Liver (tissue), 9 donors: ENCODE results near the gene FOXI1. TPM values are rescaled to one million over a fixed set of nuclear protein-coding genes. Genes with fewer than 3 reads are reported as not detected.

Experiments used
- DNase-seq: peaks from one replicate; pipeline ENCODE4 v3.0.0-alpha.2; 2017; ENCODE audit warnings: low spot score
- H3K27ac ChIP-seq, 2 donors: one replicate each; pipeline ENCODE4 v1.7.0; 2013; ENCODE audit warnings: inconsistent platforms in 2 of 2, low read length in 2 of 2, control low read depth in 1 of 2, low read depth in 1 of 2, mild to moderate bottlenecking in 1 of 2
- H3K27me3 ChIP-seq, 4 donors: one replicate each; pipeline versions ENCODE4 v1.6.1 to v1.7.0; 2013; ENCODE audit warnings: low read length in 3 of 4, inconsistent platforms in 1 of 4, mild to moderate bottlenecking in 1 of 4, moderate library complexity in 1 of 4; ENCODE audit not compliant: control insufficient read depth in 4 of 4, insufficient read depth in 4 of 4
- H3K36me3 ChIP-seq, 4 donors: one replicate each; pipeline versions ENCODE4 v1.6.1 to v1.7.0; 2013; ENCODE audit warnings: low read length in 3 of 4, mild to moderate bottlenecking in 3 of 4, low read depth in 1 of 4, moderate library complexity in 1 of 4; ENCODE audit not compliant: control insufficient read depth in 4 of 4, insufficient read depth in 3 of 4
- H3K4me1 ChIP-seq, 4 donors: one replicate each; pipeline versions ENCODE4 v1.6.1 to v1.7.0; 2013; ENCODE audit warnings: low read length in 3 of 4, mild to moderate bottlenecking in 3 of 4, moderate library complexity in 1 of 4; ENCODE audit not compliant: control insufficient read depth in 4 of 4, insufficient read depth in 4 of 4
- H3K4me3 ChIP-seq, 3 donors: one replicate each; pipeline versions ENCODE4 v1.6.1 to v1.7.0; 2013; ENCODE audit warnings: low read length in 3 of 3, control low read depth in 1 of 3, low read depth in 1 of 3, mild to moderate bottlenecking in 1 of 3
- H3K9ac ChIP-seq, 2 donors: one replicate each; pipeline ENCODE4 v1.7.0; 2013; ENCODE audit warnings: low read length in 2 of 2, mild to moderate bottlenecking in 2 of 2, moderate library complexity in 2 of 2, control low read depth in 1 of 2, low read depth in 1 of 2
- H3K9me3 ChIP-seq, 4 donors: one replicate each; pipeline versions ENCODE4 v1.6.1 to v1.7.0; 2013; ENCODE audit warnings: low read length in 3 of 4; ENCODE audit not compliant: control insufficient read depth in 4 of 4
- ATF3 ChIP-seq: IDR thresholded peaks from 2 replicates; pipeline ENCODE4 v1.6.1; 2016; ENCODE audit warnings: antibody characterized with exemption
- CTCF ChIP-seq: fragments of 150-350 bp; IDR thresholded peaks from 2 replicates; pipeline ENCODE4 v1.5.1; 2017; ENCODE audit warnings: improper control_type of control experiment, low read depth, low read length; ENCODE audit not compliant: missing input control
- EGR1 ChIP-seq, 2 donors: IDR thresholded peaks; 2 replicates each; pipeline ENCODE4 v1.6.1; 2016 to 2018; ENCODE audit warnings: antibody characterized with exemption in 2 of 2, low read depth in 2 of 2
- FOXA1 ChIP-seq: IDR thresholded peaks from 2 replicates; pipeline ENCODE4 v1.6.1; 2016; ENCODE audit warnings: antibody characterized with exemption
- GABPA ChIP-seq, 2 donors: IDR thresholded peaks in 1 of 2; conservative IDR thresholded peaks in 1 of 2; 2 replicates each; pipeline ENCODE4 v1.6.1; 2016; ENCODE audit warnings: antibody characterized with exemption in 2 of 2, mild to moderate bottlenecking in 1 of 2, moderate library complexity in 1 of 2
- HNF4A ChIP-seq, 2 donors: conservative IDR thresholded peaks; 2 replicates each; pipeline ENCODE4 v1.6.1; 2016; ENCODE audit warnings: antibody characterized with exemption in 2 of 2, mild to moderate bottlenecking in 2 of 2
- HNF4G ChIP-seq: IDR thresholded peaks from 2 replicates; pipeline ENCODE4 v1.6.1; 2016; ENCODE audit warnings: antibody characterized with exemption
- JUND ChIP-seq, 2 donors: IDR thresholded peaks; 2 replicates each; pipeline ENCODE4 v1.6.1; 2016; ENCODE audit warnings: antibody characterized with exemption in 2 of 2
- MAX ChIP-seq: IDR thresholded peaks from 2 replicates; pipeline ENCODE4 v1.6.1; 2016; ENCODE audit warnings: antibody characterized with exemption
- NR2F2 ChIP-seq: IDR thresholded peaks from 2 replicates; pipeline ENCODE4 v1.6.1; 2016; ENCODE audit warnings: antibody characterized with exemption
- RAD21 ChIP-seq, 2 donors: IDR thresholded peaks; 2 replicates each; pipeline ENCODE4 v1.6.1; 2016; ENCODE audit warnings: antibody characterized with exemption in 2 of 2, mild to moderate bottlenecking in 2 of 2
- REST ChIP-seq: IDR thresholded peaks from 2 replicates; pipeline ENCODE4 v1.6.1; 2016; ENCODE audit warnings: antibody characterized with exemption, mild to moderate bottlenecking
- RXRA ChIP-seq, 2 donors: IDR thresholded peaks; 2 replicates each; pipeline ENCODE4 v1.6.1; 2017 to 2018; ENCODE audit warnings: antibody characterized with exemption in 2 of 2, mild to moderate bottlenecking in 1 of 2
- SP1 ChIP-seq: IDR thresholded peaks from 2 replicates; pipeline ENCODE4 v1.6.1; 2018; ENCODE audit warnings: antibody characterized with exemption, mild to moderate bottlenecking
- TAF1 ChIP-seq: conservative IDR thresholded peaks from 2 replicates; pipeline ENCODE4 v1.6.1; 2016; ENCODE audit warnings: antibody characterized with exemption, mild to moderate bottlenecking
- YY1 ChIP-seq: IDR thresholded peaks from 2 replicates; pipeline ENCODE4 v1.6.1; 2016; ENCODE audit warnings: antibody characterized with exemption, mild to moderate bottlenecking
- ZBTB33 ChIP-seq: IDR thresholded peaks from 2 replicates; pipeline ENCODE4 v1.6.1; 2016; ENCODE audit warnings: antibody characterized with exemption
- WGBS: extraction: QIAGEN DNeasy Blood & Tissue Kit; methylation state at CpG from one replicate; pipeline ENCODE4 v1.1.7; 2013; 5-methylcytosine and 5-hydroxymethylcytosine counted together
- polyA plus RNA-seq, 2 donors: library from polyadenylated mRNA; stranded (reverse) in 1 of 2; unstranded in 1 of 2; fragments of 200-250 nt in 1 of 2; fragments of >200 nt in 1 of 2; fragmentation: Nextera tagmentation in 1 of 2; extraction: Ambion mirVana in 1 of 2; gene quantifications; one replicate each; pipeline versions ENCODE4 v1.2.1 to v1.2.3, GENCODE V29; 2013 to 2015
- total RNA-seq, 2 donors: library from RNA; depleted of rRNA; stranded (reverse); fragments of >200 nt; gene quantifications; one replicate each; pipeline ENCODE4 v1.2.3, GENCODE V29; 2014
- donor health status: healthy.
- donor health status: healthy.
- donor health status: healthy.
- donor health status: healthy.
- donor health status: healthy.

FOXI1 gene
- total and polyA plus RNA-seq, 4 donors, result not detected

- TF ChIP-seq ATF3, result no peak
Measured at GRCh38 chr5:170080786-170081445, 24.8 kb upstream of the FOXI1 start (continued).

GRCh38 chr5:170081616-170082015 is 24.1 kb upstream of the FOXI1 start:
- H3K9me3 ChIP-seq, result peaks cover 0 to 3% (median 0%) of the 10 kb centered on the region in 4 donors
- DNase-seq, result no peak
- H3K4me1 ChIP-seq, result no peaks in the 10 kb centered on the region
- H3K9ac ChIP-seq, result no peak overlapping the region
- H3K27me3 ChIP-seq, result peaks cover 0 to under 1% (median 0%) of the 10 kb centered on the region in 4 donors
- TF ChIP-seq CTCF (no peak), EGR1 (IDR thresholded peaks at IDR 0.05; ENCODE audit: low read depth in 2 of 2) (no peak), REST (no peak), HNF4A (conservative IDR thresholded peaks at IDR 0.05) (no peak), RAD21 (IDR thresholded peaks at IDR 0.05) (no peak), RXRA (IDR thresholded peaks at IDR 0.05) (no peak), ZBTB33 (no peak), ATF3 (no peak), JUND (IDR thresholded peaks at IDR 0.05) (no peak), HNF4G (no peak)
- WGBS, result 87% methylated on average over 4 of the region's 4 CpGs
- no peak overlapping the region for H3K27ac ChIP-seq
- peaks cover 0 to 2% (median 0%) of the 10 kb centered on the region in 4 donors for H3K36me3 ChIP-seq
- H3K4me3 ChIP-seq, result no peak overlapping the region

GRCh38 chr5:170082701-170083100 is 23.0 kb upstream of the FOXI1 start:
- WGBS, result 71% methylated on average over 7 of the region's 7 CpGs
- Histone ChIP-seq H3K4me3 (no peak overlapping the region), H3K36me3 (peaks cover 0 to 2% (median 0%) of the 10 kb centered on the region in 4 donors)
- TF ChIP-seq RXRA (IDR thresholded peaks at IDR 0.05) (no peak), FOXA1 (no peak), HNF4G (no peak), EGR1 (IDR thresholded peaks at IDR 0.05; ENCODE audit: low read depth in 2 of 2) (no peak), YY1 (no peak), MAX (no peak), REST (no peak), SP1 (no peak), JUND (IDR thresholded peaks at IDR 0.05) (no peak), ATF3 (no peak), GABPA (IDR thresholded peaks at IDR 0.05 in 1 of 2, conservative IDR thresholded peaks at IDR 0.05 in 1 of 2) (no peak), TAF1 (no peak), NR2F2 (no peak), RAD21 (IDR thresholded peaks at IDR 0.05) (no peak)

More at GRCh38 chr5:170082701-170083100, 23.0 kb upstream of the FOXI1 start:
- Histone ChIP-seq H3K4me1 (no peaks in the 10 kb centered on the region), H3K27me3 (no peaks in the 10 kb centered on the region), H3K9me3 (peaks cover 0 to 3% (median 0%) of the 10 kb centered on the region in 4 donors), H3K27ac (no peak overlapping the region), H3K9ac (no peak overlapping the region)
- no peak for DNase-seq
